Mesenchymal stem cell (in vitro differentiated cells and primary cell): Measurements from ENCODE around the gene PAWR.

ENCODE experiments used
- DNase-seq: peaks from one replicate; pipeline ENCODE4 v3.0.0-alpha.2; 2013
- H2AFZ ChIP-seq: one replicate; pipeline ENCODE4 v1.6.1; 2013; ENCODE audit warnings: low read depth, mild to moderate bottlenecking, control low read depth, inconsistent platforms, low read length, moderate library complexity
- H2AK5ac ChIP-seq: 2 replicates; pipeline ENCODE4 v1.6.1; 2013; ENCODE audit warnings: low read length, moderate library complexity, mild to moderate bottlenecking, inconsistent platforms; ENCODE audit not compliant: severe bottlenecking
- H2BK120ac ChIP-seq: one replicate; pipeline ENCODE4 v1.6.1; 2013; ENCODE audit warnings: low read depth, mild to moderate bottlenecking, inconsistent platforms, low read length, moderate library complexity
- H2BK12ac ChIP-seq, 2 experiments: one replicate each; pipeline ENCODE4 v1.6.1; 2013; ENCODE audit warnings: inconsistent platforms in 2 of 2, low read length in 2 of 2, mild to moderate bottlenecking in 2 of 2, moderate library complexity in 2 of 2, control low read depth in 1 of 2
- H2BK15ac ChIP-seq: one replicate; pipeline ENCODE4 v1.6.1; 2013; ENCODE audit warnings: mild to moderate bottlenecking, low read depth, inconsistent platforms; ENCODE audit not compliant: poor library complexity, severe bottlenecking
- H2BK5ac ChIP-seq: 2 replicates; pipeline ENCODE4 v1.6.1; 2013; ENCODE audit warnings: low read depth, mild to moderate bottlenecking, low read length, control low read depth, inconsistent platforms; ENCODE audit not compliant: poor library complexity, severe bottlenecking
- H3K14ac ChIP-seq, 2 experiments: one replicate each; pipeline ENCODE4 v1.6.1; 2013; ENCODE audit warnings: inconsistent platforms in 2 of 2, low read length in 2 of 2, control low read depth in 1 of 2, mild to moderate bottlenecking in 1 of 2, moderate library complexity in 1 of 2
- H3K18ac ChIP-seq, 2 experiments: one replicate each; pipeline ENCODE4 v1.6.1; 2013; ENCODE audit warnings: inconsistent platforms in 2 of 2, low read length in 2 of 2, control low read depth in 1 of 2, low read depth in 1 of 2, mild to moderate bottlenecking in 1 of 2
- H3K23ac ChIP-seq, 2 experiments: one replicate each; pipeline ENCODE4 v1.6.1; 2013; ENCODE audit warnings: inconsistent platforms in 2 of 2, low read length in 2 of 2, mild to moderate bottlenecking in 2 of 2, moderate library complexity in 2 of 2, control low read depth in 1 of 2
- H3K27ac ChIP-seq: 2 replicates; pipeline ENCODE4 v1.5.1; 2013; ENCODE audit warnings: mild to moderate bottlenecking, moderate library complexity, low read length, control low read depth, inconsistent platforms; ENCODE audit not compliant: poor library complexity, severe bottlenecking
- H3K27me3 ChIP-seq, 2 experiments: 2 replicates each; pipeline versions ENCODE4 v1.6.1 to v1.7.0; 2013; ENCODE audit warnings: low read length in 2 of 2, mild to moderate bottlenecking in 2 of 2, moderate library complexity in 2 of 2, control low read depth in 1 of 2, inconsistent platforms in 1 of 2; ENCODE audit not compliant: control insufficient read depth in 1 of 2, insufficient read depth in 1 of 2
- H3K36me3 ChIP-seq, 2 experiments: 2 replicates each; pipeline versions ENCODE4 v1.6.1 to v1.7.0; 2013; ENCODE audit warnings: low read length in 2 of 2, control low read depth in 1 of 2, inconsistent platforms in 1 of 2, low read depth in 1 of 2, mild to moderate bottlenecking in 1 of 2; ENCODE audit not compliant: insufficient read depth in 2 of 2, control insufficient read depth in 1 of 2
- H3K4ac ChIP-seq, 2 experiments: one replicate each; pipeline ENCODE4 v1.6.1; 2013; ENCODE audit warnings: inconsistent platforms in 2 of 2, low read length in 2 of 2, mild to moderate bottlenecking in 2 of 2, moderate library complexity in 2 of 2, control low read depth in 1 of 2, low read depth in 1 of 2
- H3K4me1 ChIP-seq: 2 replicates; pipeline ENCODE4 v1.6.1; 2013; ENCODE audit warnings: low read depth, low read length, control low read depth; ENCODE audit not compliant: control insufficient read depth, insufficient read depth
- H3K4me2 ChIP-seq: 2 replicates; pipeline ENCODE4 v1.6.1; 2013; ENCODE audit warnings: low read length, mild to moderate bottlenecking, inconsistent platforms; ENCODE audit not compliant: poor library complexity, severe bottlenecking
- H3K4me3 ChIP-seq, 2 experiments: 2 replicates each; pipeline versions ENCODE4 v1.5.1 to v1.7.0; 2013; ENCODE audit warnings: low read length in 2 of 2, mild to moderate bottlenecking in 2 of 2, control low read depth in 1 of 2, low read depth in 1 of 2; ENCODE audit not compliant: insufficient read depth in 1 of 2
- H3K79me1 ChIP-seq: replicated peaks from 2 replicates; pipeline ENCODE4 v1.6.1; 2013; ENCODE audit warnings: mild to moderate bottlenecking, control low read depth, low read length, inconsistent platforms; ENCODE audit not compliant: poor library complexity, severe bottlenecking
- H3K9ac ChIP-seq: 2 replicates; pipeline ENCODE4 v1.7.0; 2013; ENCODE audit warnings: mild to moderate bottlenecking, low read length, moderate library complexity
- H3K9me3 ChIP-seq: 2 replicates; pipeline ENCODE4 v1.7.0; 2013; ENCODE audit warnings: mild to moderate bottlenecking, low read length; ENCODE audit not compliant: control insufficient read depth
- H4K8ac ChIP-seq: one replicate; pipeline ENCODE4 v1.6.1; 2013; ENCODE audit warnings: inconsistent platforms, mild to moderate bottlenecking, low read length, moderate library complexity
- H4K91ac ChIP-seq: one replicate; pipeline ENCODE4 v1.6.1; 2013; ENCODE audit warnings: mild to moderate bottlenecking, low read length, inconsistent platforms
- WGBS: methylation state at CpG from one replicate; pipeline ENCODE4 v1.1.7; 2013; ENCODE audit warnings: mixed read lengths; 5-methylcytosine and 5-hydroxymethylcytosine counted together

PAWR gene

GRCh38 chr12:79665212-79665887, 25.4 kb downstream of the PAWR start:
- H3K4me2 ChIP-seq: no peak overlapping the region
- H2AK5ac ChIP-seq: no peak overlapping the region
- peaks cover 2% of the 10 kb centered on the region for H3K79me1 ChIP-seq
- no peak overlapping the region for H3K18ac ChIP-seq
- WGBS: no CpG with 5 or more reads among the region's 4 CpGs
- no peak overlapping the region for H4K91ac ChIP-seq
- peaks cover 0 to 3% of the 10 kb centered on the region in 2 experiments for H3K36me3 ChIP-seq
- no peaks in the 10 kb centered on the region for H3K9me3 ChIP-seq
- H2BK15ac ChIP-seq: no peak overlapping the region
- H3K4ac ChIP-seq: no peak overlapping the region
- no peak overlapping the region for H2BK12ac ChIP-seq
- H2BK120ac ChIP-seq: no peak overlapping the region
- H3K23ac ChIP-seq: no peak overlapping the region
- no peaks in the 10 kb centered on the region for H3K27me3 ChIP-seq
- no peak overlapping the region for H4K8ac ChIP-seq
- H3K14ac ChIP-seq: no peak overlapping the region
- no peak overlapping the region for H2BK5ac ChIP-seq
- peaks cover 1% of the 10 kb centered on the region for H3K4me1 ChIP-seq
- no peak overlapping the region for H3K9ac ChIP-seq
- no peak overlapping the region for H2AFZ ChIP-seq
- H3K27ac ChIP-seq: no peak overlapping the region
- no peak overlapping the region for H3K4me3 ChIP-seq
- DNase-seq: peak; percentile 68

- no peak overlapping the region for H2BK12ac ChIP-seq
- H4K91ac ChIP-seq: no peak overlapping the region
- H3K27me3 ChIP-seq: no peaks in the 10 kb centered on the region
- H3K9ac ChIP-seq: no peak overlapping the region
- no peak overlapping the region for H2BK120ac ChIP-seq
- no peaks in the 10 kb centered on the region for H3K9me3 ChIP-seq
- no peak overlapping the region for H2AK5ac ChIP-seq
- H3K27ac ChIP-seq: no peak overlapping the region
- no peak overlapping the region for H2AFZ ChIP-seq
- peaks cover 2% of the 10 kb centered on the region for H3K79me1 ChIP-seq
- no peak overlapping the region for H3K4ac ChIP-seq
- WGBS: 100% methylated on average over 1 of the region's 4 CpGs
- no peak overlapping the region for H4K8ac ChIP-seq
- H3K18ac ChIP-seq: no peak overlapping the region
- DNase-seq: no peak
- H3K14ac ChIP-seq: no peak overlapping the region
- H2BK15ac ChIP-seq: no peak overlapping the region
- peaks cover 1% of the 10 kb centered on the region for H3K4me1 ChIP-seq
- H3K23ac ChIP-seq: no peak overlapping the region
- no peak overlapping the region for H3K4me2 ChIP-seq
- no peak overlapping the region for H2BK5ac ChIP-seq
- no peak overlapping the region for H3K4me3 ChIP-seq
- H3K36me3 ChIP-seq: peaks cover 0 to 3% of the 10 kb centered on the region in 2 experiments
These were observed 26.2 kb downstream of the PAWR start for GRCh38 chr12:79664518-79664917.

- H3K36me3 ChIP-seq: no peaks in the 10 kb centered on the region
- H2BK15ac ChIP-seq: no peak overlapping the region
These were observed 28.5 kb downstream of the PAWR start for GRCh38 chr12:79662046-79662811.

GRCh38 chr12:79661629-79662028, 29.1 kb downstream of the PAWR start:
- Histone ChIP-seq H2BK12ac (no peak overlapping the region), H3K4me1 (peaks cover 1% of the 10 kb centered on the region), H3K27me3 (no peaks in the 10 kb centered on the region), H2BK15ac (no peak overlapping the region), H3K14ac (no peak overlapping the region), H3K4me3 (no peak overlapping the region), H2AFZ (no peak overlapping the region), H2BK5ac (no peak overlapping the region), H2BK120ac (no peak overlapping the region), H4K8ac (no peak overlapping the region), H3K36me3 (no peaks in the 10 kb centered on the region), H3K23ac (no peak overlapping the region), H3K18ac (no peak overlapping the region), H4K91ac (no peak overlapping the region), H3K4ac (no peak overlapping the region), H3K79me1 (peaks cover 1% of the 10 kb centered on the region), H3K27ac (no peak overlapping the region), H3K4me2 (no peak overlapping the region), H3K9ac (no peak overlapping the region), H2AK5ac (no peak overlapping the region), H3K9me3 (no peaks in the 10 kb centered on the region)
- DNase-seq: peak; percentile 17

More at GRCh38 chr12:79662046-79662811, 28.5 kb downstream of the PAWR start:
- peak; percentile 36 for DNase-seq
- Histone ChIP-seq H3K4me2 (no peak overlapping the region), H3K27me3 (no peaks in the 10 kb centered on the region), H3K27ac (no peak overlapping the region), H2AK5ac (no peak overlapping the region), H2BK5ac (no peak overlapping the region), H4K8ac (no peak overlapping the region), H3K79me1 (peaks cover 2% of the 10 kb centered on the region), H2BK12ac (no peak overlapping the region), H3K4me3 (no peak overlapping the region), H4K91ac (no peak overlapping the region), H2AFZ (no peak overlapping the region), H3K23ac (no peak overlapping the region), H3K4ac (no peak overlapping the region), H3K9me3 (no peaks in the 10 kb centered on the region), H3K18ac (no peak overlapping the region), H3K9ac (no peak overlapping the region), H2BK120ac (no peak overlapping the region), H3K14ac (no peak overlapping the region), H3K4me1 (peaks cover 1% of the 10 kb centered on the region)
- WGBS: 25% methylated on average over 1 of the region's 1 CpG
